Heart left ventricle (tissue), 13 donors: ENCODE data around the gene FBL.

Source experiments
- CTCF ChIP-seq, 12 donors: fragments of 200-600 bp; sonication (generic) in 4 of 12; IDR thresholded peaks; one replicate each; pipeline versions ENCODE4 v1.5.0 to v1.8.0; 2018 to 2022; ENCODE audit warnings: antibody characterized with exemption in 12 of 12, mild to moderate bottlenecking in 5 of 12
- POLR2A ChIP-seq, 2 donors: fragments of 450-650 bp; IDR thresholded peaks; one replicate each; pipeline ENCODE4 v1.6.1; 2017; ENCODE audit warnings: antibody characterized with exemption in 2 of 2, mild to moderate bottlenecking in 2 of 2, moderate library complexity in 2 of 2
- donor health status: ischemic (EF 13 %, LVEDD 7.1; RV severe dilation, severe dysfunction).
- donor health status: DM: no; HTN: yes; CAD: no.
- donor health status: DM: no; HTN: no; CAD: no.
- donor health status: ischemic (EF 25% LVEDD 6.9; RV normal size, moderate dysfunction).
- donor health status: ischemic (EF 25% LVEDD 5.7; RV mildly dilated, moderate dysfunction).
- donor health status: ischemic (EF 35%, LVEDD 5.7; RV mildly dilated, moderate dysfunction).
- donor health status: nonischemic (EF 11% LVEDD 7.7; RV severe dilation, severe dysfunction).
- donor health status: DM: yes; HTN: yes; CAD: no.
- donor health status: PGD.
- donor health status: ischemic (EF 29% LVEDD 5.4; RV normal size, mild dysfunction).
- donor health status: nonischemic (EF 23%, LVEDD 6.1; RV moderate dilation, normal function).

- no peak for TF ChIP-seq CTCF (IDR thresholded peaks at IDR 0.05)
- no peak for TF ChIP-seq POLR2A (IDR thresholded peaks at IDR 0.05)
Observed at GRCh38 chr19:39825093-39825463, 21.1 kb downstream of the FBL start.
